ENCODE measurements around the gene CD81. TPM values are rescaled to one million over a fixed set of nuclear protein-coding genes. Genes with fewer than 3 reads are reported as not detected.
A peak's percentile ranks its signal among the peaks of the same experiment; 100 is the strongest.

CD81 gene
- total and polyA plus RNA-seq, 10 of the 15 experiments (the other 5 are each of a cell fraction or from before 2014, with no cell fraction given) = 2.0 to 145 (median 57.2) TPM

GRCh38 chr11:2395211-2395730 is 18.2 kb downstream of the CD81 start:
- RAD21 ChIA-PET (ENCODE audit: unreplicated experiment) = no interaction called here
- Histone ChIP-seq H3K4me1 (ENCODE audit: control insufficient read depth, insufficient read depth, low read length) (peaks cover 23% of the 10 kb centered on the region), H4K20me1 (ENCODE audit: control insufficient read depth, insufficient read depth) (no peaks in the 10 kb centered on the region; the same call in 1 of the 2 replicates), H3K9ac (ENCODE audit: control insufficient read depth, insufficient read depth, low read length) (no peak overlapping the region), H2AFZ (ENCODE audit: control insufficient read depth, low read depth, low read length) (no peak overlapping the region), H3K27ac (ENCODE audit: control insufficient read depth, insufficient read depth) (no peak overlapping the region), H3K27me3 (replicated peaks in 1 of 2; ENCODE audit: control insufficient read depth in 2 of 2, insufficient read depth in 2 of 2, low read length in 1 of 2) (no peaks in the 10 kb centered on the region), H3K4me2 (ENCODE audit: control insufficient read depth, insufficient read depth) (no peak overlapping the region), H3K36me3 (ENCODE audit: control insufficient read depth in 2 of 2, insufficient read depth in 2 of 2, low read length in 1 of 2) (peaks cover 0 to 52% of the 10 kb centered on the region in 2 experiments; a peak in 3 of 4 replicates), H3K9me3 (replicated peaks; ENCODE audit: control insufficient read depth, insufficient read depth, low read length) (no peaks in the 10 kb centered on the region), H3K4me3 (no peak overlapping the region), H3K79me2 (ENCODE audit: control insufficient read depth, insufficient read depth, low read length) (peaks cover 11% of the 10 kb centered on the region)
- in situ Hi-C loops (cut with MboI) = loop anchor here (25.0 kb wide), 1 partner anchor 1583 kb away; the partner anchor contains the start of genes PIDD1, PNPLA2 and RPLP2
- no peak for FAIRE-seq
- intact Hi-C loops (cut with micrococcal nuclease; ENCODE audit: unreplicated experiment) = no loop called here
- no peak for DNase-seq (ENCODE audit: low read depth, low spot score)
- SMC1A ChIA-PET (ENCODE audit: uncharacterized antibody, unreplicated experiment) = no interaction called here
- no TSS peak for BruUV-seq (replicated peaks)
- WGBS (ENCODE audit: insufficient coverage, insufficient replicate concordance, low lambda C conversion rate, missing lambda C conversion rate) = 91% methylated on average over 19 of the region's 26 CpGs
- POLR2A ChIA-PET = no interaction called here
- CTCF ChIA-PET = interaction anchor here (1.1 kb wide), 1 partner anchor 12 kb away, joined by 3 read pairs; no protein-coding TSS in a partner anchor
- no peak for TF ChIP-seq RELB (IDR thresholded peaks at IDR 0.05; ENCODE audit: low read depth)
- peak; percentile 16; the same call in 1 of the 2 replicates for TF ChIP-seq POLR2A (IDR thresholded peaks at IDR 0.05; ENCODE audit: low read depth, low read length)
- TF ChIP-seq CEBPZ (IDR thresholded peaks at IDR 0.05; ENCODE audit: low read depth, low read length) = no peak
- ATAC-seq = no peak

Measured in GM12878 (cell line).